Gastroesophageal sphincter (tissue), 4 donors: ENCODE results near the gene PPP1R14C. TPM values are rescaled to one million over a fixed set of nuclear protein-coding genes. Genes with fewer than 3 reads are reported as not detected.

Experiments
- ATAC-seq: fragments of 150-250 bp; one replicate; pipeline ENCODE4 v1.9.1; 2016; ENCODE audit warnings: mild to moderate bottlenecking, moderate library complexity
- H3K27ac ChIP-seq, 4 donors: fragments of 200-600 bp; sonication (generic) in 3 of 4; 1 replicate in 3 of 4; 2 replicates in 1 of 4; pipeline ENCODE4 v1.5.1; 2016 to 2019
- H3K27me3 ChIP-seq: fragments of 200-600 bp; sonication (generic); one replicate; pipeline ENCODE4 v1.5.1; 2019
- H3K36me3 ChIP-seq, 2 donors: fragments of 200-600 bp; sonication (generic); one replicate each; pipeline ENCODE4 v1.5.1; 2019; ENCODE audit warnings: control low read depth in 1 of 2
- H3K4me1 ChIP-seq, 3 donors: fragments of 200-600 bp; sonication (generic); 1 replicate in 2 of 3; 2 replicates in 1 of 3; pipeline ENCODE4 v1.5.1; 2016 to 2019; ENCODE audit warnings: control low read depth in 2 of 3
- H3K4me3 ChIP-seq, 2 donors: fragments of 200-600 bp; sonication (generic); one replicate each; pipeline ENCODE4 v1.5.1; 2019; ENCODE audit warnings: mild to moderate bottlenecking in 1 of 2, moderate library complexity in 1 of 2
- H3K9me3 ChIP-seq, 3 donors: fragments of 200-600 bp; sonication (generic); one replicate each; pipeline ENCODE4 v1.5.1; 2017 to 2019; ENCODE audit warnings: control low read depth in 2 of 3
- EP300 ChIP-seq: sonication (generic); formaldehyde crosslinking; IDR thresholded peaks from one replicate; pipeline ENCODE4 v1.6.1; 2017; ENCODE audit warnings: antibody characterized with exemption, mild to moderate bottlenecking
- POLR2A ChIP-seq, 2 donors: fragments of 450-650 bp; IDR thresholded peaks; one replicate each; pipeline ENCODE4 v1.6.1; 2017; ENCODE audit warnings: antibody characterized with exemption in 2 of 2, mild to moderate bottlenecking in 2 of 2, moderate library complexity in 1 of 2
- POLR2AphosphoS5 ChIP-seq: sonication (generic); formaldehyde crosslinking; IDR thresholded peaks from one replicate; pipeline ENCODE4 v1.6.1; 2017; ENCODE audit warnings: antibody characterized with exemption
- WGBS, 2 donors: methylation state at CpG; one replicate each; pipeline ENCODE4 v1.1.5; 2018; ENCODE audit warnings: low coverage in 1 of 2; 5-methylcytosine and 5-hydroxymethylcytosine counted together
- total RNA-seq, 4 donors: library from RNA; depleted of rRNA; stranded (reverse); fragments of >200 nt; gene quantifications; one replicate each; pipeline ENCODE4 v1.1.0, GENCODE V29; 2016
- TF ChIP-seq, protein P1 (sequence below), 4 experiments: fragments of 200-600 bp in 2 of 4; fragments of 450-650 bp in 2 of 4; sonication (generic) in 1 of 4; IDR thresholded peaks; one replicate each; pipeline ENCODE4 v1.5.1; 2017 to 2019; ENCODE audit warnings: antibody characterized with exemption in 4 of 4, mild to moderate bottlenecking in 2 of 4, moderate library complexity in 2 of 4

Gene PPP1R14C
- total RNA-seq, 4 donors from 2014 or later = 0.12 to 1.5 TPM; not detected in 2

- Histone ChIP-seq H3K27ac (no peak overlapping the region), H3K4me3 (no peak overlapping the region), H3K9me3 (no peaks in the 10 kb centered on the region), H3K4me1 (no peaks in the 10 kb centered on the region), H3K27me3 (peaks cover 8% of the 10 kb centered on the region), H3K36me3 (no peaks in the 10 kb centered on the region)
- WGBS, 2 donors = 87 to 100% methylated on average over 2 of the region's 2 CpGs
- ATAC-seq = no peak
- no peak for TF ChIP-seq EP300
- TF ChIP-seq, protein P1, sequence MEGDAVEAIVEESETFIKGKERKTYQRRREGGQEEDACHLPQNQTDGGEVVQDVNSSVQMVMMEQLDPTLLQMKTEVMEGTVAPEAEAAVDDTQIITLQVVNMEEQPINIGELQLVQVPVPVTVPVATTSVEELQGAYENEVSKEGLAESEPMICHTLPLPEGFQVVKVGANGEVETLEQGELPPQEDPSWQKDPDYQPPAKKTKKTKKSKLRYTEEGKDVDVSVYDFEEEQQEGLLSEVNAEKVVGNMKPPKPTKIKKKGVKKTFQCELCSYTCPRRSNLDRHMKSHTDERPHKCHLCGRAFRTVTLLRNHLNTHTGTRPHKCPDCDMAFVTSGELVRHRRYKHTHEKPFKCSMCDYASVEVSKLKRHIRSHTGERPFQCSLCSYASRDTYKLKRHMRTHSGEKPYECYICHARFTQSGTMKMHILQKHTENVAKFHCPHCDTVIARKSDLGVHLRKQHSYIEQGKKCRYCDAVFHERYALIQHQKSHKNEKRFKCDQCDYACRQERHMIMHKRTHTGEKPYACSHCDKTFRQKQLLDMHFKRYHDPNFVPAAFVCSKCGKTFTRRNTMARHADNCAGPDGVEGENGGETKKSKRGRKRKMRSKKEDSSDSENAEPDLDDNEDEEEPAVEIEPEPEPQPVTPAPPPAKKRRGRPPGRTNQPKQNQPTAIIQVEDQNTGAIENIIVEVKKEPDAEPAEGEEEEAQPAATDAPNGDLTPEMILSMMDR (IDR thresholded peaks at IDR 0.05) = no peak
- TF ChIP-seq POLR2A (IDR thresholded peaks at IDR 0.05) = no peak
- TF ChIP-seq POLR2AphosphoS5 = no peak
Observed at GRCh38 chr6:150209415-150209814, 66.6 kb downstream of the PPP1R14C start.

DNA sequence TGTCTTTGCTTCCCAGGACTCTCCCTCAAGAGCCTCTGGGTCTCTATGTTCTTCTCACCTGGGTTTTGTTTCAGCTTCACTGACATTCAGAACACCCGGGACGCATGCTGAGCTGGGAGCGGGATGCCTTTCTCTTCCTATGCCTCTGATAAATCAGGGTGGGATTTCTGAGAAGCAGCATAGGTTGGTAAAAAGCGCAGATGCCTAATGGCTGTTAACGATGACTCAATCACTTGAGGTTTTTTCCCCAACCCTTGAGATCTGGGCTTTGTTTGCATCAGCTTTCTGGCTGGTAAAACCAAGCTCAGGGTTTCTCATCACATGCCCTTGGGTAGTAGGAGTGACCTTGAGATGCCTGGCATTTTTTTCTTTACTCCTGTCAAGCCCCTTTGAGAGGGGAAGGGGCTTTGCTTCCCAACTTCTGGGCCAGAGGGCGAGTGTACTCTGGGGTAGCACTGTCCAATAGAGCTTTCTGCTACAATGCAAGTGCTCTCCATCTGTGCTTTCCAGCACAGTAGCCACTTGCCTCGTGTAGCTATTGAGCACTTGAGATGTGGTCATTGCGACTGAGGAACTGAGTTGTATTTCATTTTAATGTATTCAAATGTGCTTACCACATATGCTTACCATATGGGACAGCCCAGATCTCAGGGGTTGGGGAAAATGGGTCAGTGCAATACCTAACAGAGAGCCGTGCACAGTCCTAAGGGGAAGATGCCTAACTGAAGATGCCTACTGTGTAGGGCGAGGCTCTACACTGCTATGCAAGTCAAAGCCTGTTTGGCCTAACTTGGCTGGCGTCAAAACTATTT is 69.1 kb downstream of the PPP1R14C start:
- peaks cover 1% of the 10 kb centered on the region for H3K27me3 ChIP-seq
- H3K4me3 ChIP-seq = no peak overlapping the region
- WGBS, 2 donors = 81 to 90% methylated on average over 2 to 10 of the region's 11 CpGs
- H3K4me1 ChIP-seq = no peaks in the 10 kb centered on the region
- TF ChIP-seq EP300 (no peak), POLR2AphosphoS5 (no peak), POLR2A (IDR thresholded peaks at IDR 0.05) (no peak)
- TF ChIP-seq, protein P1 (IDR thresholded peaks at IDR 0.05) = no peak
- no peak for ATAC-seq
- H3K9me3 ChIP-seq = no peaks in the 10 kb centered on the region
- no peaks in the 10 kb centered on the region for H3K36me3 ChIP-seq
- H3K27ac ChIP-seq = no peak overlapping the region

- H3K4me3 ChIP-seq = no peak overlapping the region
- no peak for TF ChIP-seq POLR2A (IDR thresholded peaks at IDR 0.05)
- no peak for TF ChIP-seq POLR2AphosphoS5
- TF ChIP-seq EP300 = no peak
- TF ChIP-seq, protein P1 (IDR thresholded peaks at IDR 0.05) = no peak
- no peaks in the 10 kb centered on the region for H3K36me3 ChIP-seq
- no peak overlapping the region for H3K27ac ChIP-seq
- H3K9me3 ChIP-seq = no peaks in the 10 kb centered on the region
- WGBS, 2 donors = 47 to 55% methylated on average over 7 to 10 of the region's 10 CpGs
- no peaks in the 10 kb centered on the region for H3K4me1 ChIP-seq
- no peak for ATAC-seq
- H3K27me3 ChIP-seq = no peaks in the 10 kb centered on the region
Observed at GRCh38 chr6:150212778-150213177, 69.9 kb downstream of the PPP1R14C start.

DNA sequence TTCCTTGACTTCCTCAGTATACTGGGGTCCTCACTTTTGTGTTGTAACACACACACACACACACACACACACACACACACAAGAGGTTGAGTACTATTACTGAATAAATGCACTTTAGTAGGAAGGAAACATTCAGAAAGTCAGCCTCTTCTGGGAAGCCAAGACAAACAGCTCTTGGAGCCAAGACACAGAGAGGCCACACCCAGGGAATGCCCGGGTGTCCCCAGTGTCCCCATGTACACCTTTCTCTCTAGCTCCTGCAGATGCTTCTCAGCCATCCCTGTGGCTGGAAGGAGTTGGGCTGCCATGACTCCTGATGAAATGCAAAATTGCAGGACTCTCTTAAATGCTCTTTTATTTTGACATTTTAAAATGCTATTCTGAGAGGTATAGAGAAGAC is 70.5 kb downstream of the PPP1R14C start:
- no peak overlapping the region for H3K27ac ChIP-seq
- 100% methylated on average over 1 of the region's 1 CpG; no CpG with 5 or more reads in 1 of the 2 donors for WGBS, 2 donors
- no peaks in the 10 kb centered on the region for H3K4me1 ChIP-seq
- no peak overlapping the region for H3K4me3 ChIP-seq
- ATAC-seq = no peak
- TF ChIP-seq, protein P1 (IDR thresholded peaks at IDR 0.05) = no peak
- TF ChIP-seq POLR2AphosphoS5 (no peak), POLR2A (IDR thresholded peaks at IDR 0.05) (no peak), EP300 (no peak)
- no peaks in the 10 kb centered on the region for H3K9me3 ChIP-seq
- no peaks in the 10 kb centered on the region for H3K36me3 ChIP-seq
- H3K27me3 ChIP-seq = no peaks in the 10 kb centered on the region

GRCh38 chr6:150214310-150214709 is 71.5 kb downstream of the PPP1R14C start:
- H3K27me3 ChIP-seq = no peaks in the 10 kb centered on the region
- H3K36me3 ChIP-seq = no peaks in the 10 kb centered on the region
- H3K4me1 ChIP-seq = no peaks in the 10 kb centered on the region
- TF ChIP-seq, protein P1 (IDR thresholded peaks at IDR 0.05) = no peak
- TF ChIP-seq POLR2A (IDR thresholded peaks at IDR 0.05) = no peak
- no peak for TF ChIP-seq POLR2AphosphoS5
- TF ChIP-seq EP300 = no peak
- no peak overlapping the region for H3K4me3 ChIP-seq
- no peaks in the 10 kb centered on the region for H3K9me3 ChIP-seq
- ATAC-seq = no peak
- H3K27ac ChIP-seq = no peak overlapping the region
